Esophagus muscularis mucosa (tissue), 4 donors: ENCODE measurements around the gene LPO. TPM values are rescaled to one million over a fixed set of nuclear protein-coding genes. Genes with fewer than 3 reads are reported as not detected.

Experiments used
- DNase-seq: peaks from one replicate; pipeline ENCODE4 v3.0.0-alpha.2; 2017; ENCODE audit errors: extremely low spot score
- H3K27ac ChIP-seq, 4 donors: fragments of 200-600 bp; sonication (generic); replicated peaks in 1 of 4; 1 replicate in 3 of 4; 2 replicates in 1 of 4; pipeline ENCODE4 v1.5.1; 2016 to 2019; ENCODE audit warnings: mild to moderate bottlenecking in 1 of 4
- H3K27me3 ChIP-seq, 4 donors: fragments of 200-600 bp; sonication (generic); one replicate each; pipeline versions ENCODE4 v1.5.1 to v1.6.0; 2016 to 2019
- H3K36me3 ChIP-seq, 4 donors: fragments of 200-600 bp; sonication (generic); one replicate each; pipeline ENCODE4 v1.5.1; 2016 to 2019
- H3K4me1 ChIP-seq, 4 donors: fragments of 200-600 bp; sonication (generic); one replicate each; pipeline ENCODE4 v1.5.1; 2016 to 2019
- H3K4me3 ChIP-seq, 4 donors: fragments of 200-600 bp; sonication (generic); 1 replicate in 2 of 4; 2 replicates in 2 of 4; pipeline ENCODE4 v1.5.1; 2016 to 2019; ENCODE audit warnings: mild to moderate bottlenecking in 4 of 4, moderate library complexity in 1 of 4
- H3K9me3 ChIP-seq, 4 donors: fragments of 200-600 bp; sonication (generic); 1 replicate in 3 of 4; 2 replicates in 1 of 4; pipeline ENCODE4 v1.5.1; 2016 to 2019
- EP300 ChIP-seq: sonication (generic); formaldehyde crosslinking; IDR thresholded peaks from one replicate; pipeline ENCODE4 v1.6.1; 2017; ENCODE audit warnings: antibody characterized with exemption
- POLR2A ChIP-seq: fragments of 450-650 bp; IDR thresholded peaks from one replicate; pipeline ENCODE4 v1.6.1; 2017; ENCODE audit warnings: antibody characterized with exemption, moderate library complexity, mild to moderate bottlenecking, low read depth
- POLR2AphosphoS5 ChIP-seq, 2 donors: sonication (generic); formaldehyde crosslinking; IDR thresholded peaks; one replicate each; pipeline ENCODE4 v1.6.1; 2017; ENCODE audit warnings: antibody characterized with exemption in 2 of 2
- WGBS: methylation state at CpG from one replicate; pipeline ENCODE4 v1.1.5; 2018; 5-methylcytosine and 5-hydroxymethylcytosine counted together
- intact Hi-C: fragments of 100-400 bp; cut with DNase I; formaldehyde crosslinking; loops from one replicate; pipeline ENCODE4 v1.15.1; 2023
- total RNA-seq, 4 donors: library from RNA; depleted of rRNA; stranded (reverse); fragments of >200 nt; gene quantifications; one replicate each; pipeline versions ENCODE4 v1.1.0 to v1.2.1, GENCODE V29; 2016
- TF ChIP-seq, protein P1 (sequence below), 3 experiments: fragments of 200-600 bp in 2 of 3; fragments of 450-650 bp in 1 of 3; sonication (generic) in 2 of 3; IDR thresholded peaks; one replicate each; pipeline ENCODE4 v1.5.1; 2017 to 2019; ENCODE audit warnings: antibody characterized with exemption in 3 of 3, mild to moderate bottlenecking in 2 of 3, moderate library complexity in 1 of 3

The LPO gene
- total RNA-seq, 4 donors from 2014 or later = not detected

DNA sequence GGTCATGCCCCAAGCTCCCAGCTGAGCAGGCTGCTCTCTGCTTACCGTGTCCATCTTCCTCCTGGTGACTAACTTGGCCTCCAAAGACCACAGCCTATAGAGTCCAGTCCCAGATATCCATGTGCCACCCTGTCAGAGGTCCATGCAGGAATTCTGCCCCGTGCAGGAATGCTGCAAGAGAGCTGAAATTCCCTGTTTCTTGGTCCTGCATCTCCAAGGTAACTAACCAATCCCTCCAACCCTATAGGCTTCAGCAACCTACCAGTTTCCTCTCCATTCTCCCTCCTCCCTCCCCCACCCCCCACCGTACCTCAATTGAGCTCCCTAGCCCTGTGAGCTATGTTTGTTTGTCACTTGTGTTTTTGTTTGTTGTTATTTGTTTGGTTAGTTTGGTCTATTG lies 9.7 kb upstream of the LPO start:
- no peak for TF ChIP-seq POLR2AphosphoS5 (IDR thresholded peaks at IDR 0.05)
- TF ChIP-seq, protein P1, sequence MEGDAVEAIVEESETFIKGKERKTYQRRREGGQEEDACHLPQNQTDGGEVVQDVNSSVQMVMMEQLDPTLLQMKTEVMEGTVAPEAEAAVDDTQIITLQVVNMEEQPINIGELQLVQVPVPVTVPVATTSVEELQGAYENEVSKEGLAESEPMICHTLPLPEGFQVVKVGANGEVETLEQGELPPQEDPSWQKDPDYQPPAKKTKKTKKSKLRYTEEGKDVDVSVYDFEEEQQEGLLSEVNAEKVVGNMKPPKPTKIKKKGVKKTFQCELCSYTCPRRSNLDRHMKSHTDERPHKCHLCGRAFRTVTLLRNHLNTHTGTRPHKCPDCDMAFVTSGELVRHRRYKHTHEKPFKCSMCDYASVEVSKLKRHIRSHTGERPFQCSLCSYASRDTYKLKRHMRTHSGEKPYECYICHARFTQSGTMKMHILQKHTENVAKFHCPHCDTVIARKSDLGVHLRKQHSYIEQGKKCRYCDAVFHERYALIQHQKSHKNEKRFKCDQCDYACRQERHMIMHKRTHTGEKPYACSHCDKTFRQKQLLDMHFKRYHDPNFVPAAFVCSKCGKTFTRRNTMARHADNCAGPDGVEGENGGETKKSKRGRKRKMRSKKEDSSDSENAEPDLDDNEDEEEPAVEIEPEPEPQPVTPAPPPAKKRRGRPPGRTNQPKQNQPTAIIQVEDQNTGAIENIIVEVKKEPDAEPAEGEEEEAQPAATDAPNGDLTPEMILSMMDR (IDR thresholded peaks at IDR 0.05) = no peak
- TF ChIP-seq EP300 = no peak
- TF ChIP-seq POLR2A = no peak
- no peaks in the 10 kb centered on the region for H3K4me1 ChIP-seq
- no peaks in the 10 kb centered on the region for H3K9me3 ChIP-seq
- WGBS = 39% methylated on average over 3 of the region's 3 CpGs
- no peak for DNase-seq
- no peak overlapping the region for H3K27ac ChIP-seq
- no peak overlapping the region for H3K4me3 ChIP-seq
- intact Hi-C loops = no loop called here
- no peaks in the 10 kb centered on the region for H3K36me3 ChIP-seq
- H3K27me3 ChIP-seq = peaks cover 0 to 24% (median 0%) of the 10 kb centered on the region in 4 donors

DNA sequence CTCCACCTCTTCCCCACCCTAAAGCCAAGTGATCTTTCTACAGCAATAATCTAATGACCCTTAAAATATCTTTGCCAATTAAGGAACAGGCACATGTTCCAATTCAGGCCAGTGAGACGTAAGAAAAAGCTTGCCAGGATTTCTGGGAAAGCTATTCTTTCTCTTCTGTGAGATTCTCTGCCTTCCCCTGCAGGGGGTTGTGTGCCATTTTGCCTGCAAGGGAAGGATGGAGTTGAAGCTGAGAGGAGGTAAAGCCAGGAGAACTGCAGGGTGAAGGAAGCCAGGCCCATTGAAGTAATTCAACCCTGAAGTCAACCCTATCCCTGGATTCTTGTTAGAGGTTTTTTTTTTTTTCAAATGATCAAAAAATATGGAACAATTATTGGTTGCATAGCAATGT lies 9.0 kb upstream of the LPO start:
- no peak for DNase-seq
- peaks cover 0 to 30% (median 0%) of the 10 kb centered on the region in 4 donors for H3K27me3 ChIP-seq
- H3K36me3 ChIP-seq = no peaks in the 10 kb centered on the region
- no peaks in the 10 kb centered on the region for H3K9me3 ChIP-seq
- TF ChIP-seq POLR2AphosphoS5 (IDR thresholded peaks at IDR 0.05) = no peak
- no peak for TF ChIP-seq EP300
- no peak for TF ChIP-seq POLR2A
- TF ChIP-seq, protein P1 (IDR thresholded peaks at IDR 0.05) = no peak
- intact Hi-C loops = no loop called here
- H3K4me3 ChIP-seq = no peak overlapping the region
- H3K4me1 ChIP-seq = no peaks in the 10 kb centered on the region
- 92% methylated on average over 1 of the region's 1 CpG for WGBS
- H3K27ac ChIP-seq = no peak overlapping the region

DNA sequence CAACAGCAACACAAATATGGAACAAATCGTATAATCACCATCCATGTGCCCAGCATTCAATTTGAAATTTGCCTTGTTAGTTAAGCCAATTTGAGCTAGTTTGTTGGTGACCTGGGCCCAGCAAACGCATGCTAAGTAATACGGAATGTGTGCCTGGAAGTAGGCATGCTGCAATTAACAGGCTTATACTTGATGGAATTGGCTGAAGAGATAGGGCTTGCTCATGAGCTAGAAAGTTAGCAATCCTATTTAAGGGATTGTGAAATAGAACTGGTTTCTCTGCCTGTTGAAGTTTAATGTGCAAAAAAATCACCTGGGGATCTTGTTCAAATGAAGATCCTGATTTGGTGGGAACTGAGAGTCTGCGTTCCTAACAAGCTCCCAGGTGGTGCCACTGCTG lies 8.5 kb upstream of the LPO start:
- Histone ChIP-seq H3K36me3 (no peaks in the 10 kb centered on the region), H3K4me3 (no peak overlapping the region), H3K27me3 (peaks cover 0 to 30% (median 2%) of the 10 kb centered on the region in 4 donors), H3K27ac (no peak overlapping the region), H3K9me3 (no peaks in the 10 kb centered on the region), H3K4me1 (no peaks in the 10 kb centered on the region)
- DNase-seq = no peak
- WGBS = 93% methylated on average over 4 of the region's 4 CpGs
- intact Hi-C loops = no loop called here
- TF ChIP-seq POLR2A (no peak), POLR2AphosphoS5 (IDR thresholded peaks at IDR 0.05) (no peak), EP300 (no peak)
- TF ChIP-seq, protein P1 (IDR thresholded peaks at IDR 0.05) = no peak

DNA sequence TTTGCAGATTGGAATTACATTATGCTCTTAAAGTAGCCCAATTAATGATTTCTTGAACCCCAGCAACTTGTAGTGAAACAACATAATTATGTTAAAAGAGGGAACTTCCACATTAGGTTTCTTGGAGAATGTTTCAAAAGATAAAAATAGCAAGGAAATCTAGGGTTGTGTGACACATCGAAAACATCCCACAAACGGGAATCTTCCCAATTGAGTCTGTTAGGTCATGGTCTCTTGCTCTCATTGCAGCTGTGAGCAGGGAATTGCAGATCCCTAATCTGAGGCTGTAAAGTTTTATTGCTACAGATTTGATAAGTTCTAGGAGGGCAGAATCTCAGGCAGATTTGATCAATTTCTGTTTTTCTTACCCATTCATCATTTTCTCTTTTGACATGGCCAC lies 6.7 kb upstream of the LPO start:
- TF ChIP-seq POLR2AphosphoS5 (IDR thresholded peaks at IDR 0.05) = no peak
- no peak for TF ChIP-seq POLR2A
- TF ChIP-seq EP300 = no peak
- TF ChIP-seq, protein P1 (IDR thresholded peaks at IDR 0.05) = no peak
- H3K27me3 ChIP-seq = peaks cover 0 to 42% (median 3%) of the 10 kb centered on the region in 4 donors

DNA sequence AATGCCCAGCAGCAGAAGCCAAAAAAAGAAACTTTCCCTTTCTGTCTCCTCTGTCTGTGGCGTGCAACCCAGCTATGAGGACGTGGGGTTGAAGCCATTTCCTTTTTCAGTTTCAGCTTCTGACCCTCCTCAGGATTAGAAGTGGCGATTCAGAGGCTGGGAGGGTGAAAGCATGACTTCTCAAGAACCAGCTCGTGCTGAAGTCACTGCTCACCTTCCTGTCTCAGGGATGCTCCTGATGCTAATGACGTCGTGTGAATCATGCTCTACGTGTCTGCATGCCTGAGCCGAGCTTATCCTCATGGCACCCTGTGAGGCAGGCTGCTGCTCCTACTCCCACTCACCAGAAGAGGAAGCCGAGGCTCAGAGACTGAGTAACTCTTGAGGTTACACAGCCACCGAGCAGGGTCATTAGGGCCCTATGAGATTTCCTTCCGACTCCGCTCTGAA lies 5.7 kb upstream of the LPO start:
- intact Hi-C loops = no loop called here
- Histone ChIP-seq H3K4me3 (no peak overlapping the region), H3K9me3 (no peaks in the 10 kb centered on the region), H3K27ac (no peak overlapping the region), H3K4me1 (no peaks in the 10 kb centered on the region), H3K27me3 (peaks cover 0 to 44% (median 3%) of the 10 kb centered on the region in 4 donors), H3K36me3 (no peaks in the 10 kb centered on the region)
- no peak for TF ChIP-seq EP300
- TF ChIP-seq, protein P1 (IDR thresholded peaks at IDR 0.05) = no peak
- no peak for TF ChIP-seq POLR2AphosphoS5 (IDR thresholded peaks at IDR 0.05)
- TF ChIP-seq POLR2A = no peak
- DNase-seq = no peak
- 54% methylated on average over 12 of the region's 12 CpGs for WGBS

More for the DNA sequence above, 6.7 kb upstream of the LPO start:
- DNase-seq = no peak
- Histone ChIP-seq H3K9me3 (no peaks in the 10 kb centered on the region), H3K36me3 (no peaks in the 10 kb centered on the region), H3K27ac (no peak overlapping the region), H3K4me1 (no peaks in the 10 kb centered on the region), H3K4me3 (no peak overlapping the region)
- intact Hi-C loops = no loop called here
- WGBS = 45% methylated on average over 2 of the region's 2 CpGs
